ENCODE data around the gene HTR3D.
"Not testable (repeated sequence)": the region's sequence is repeated elsewhere in the genome, so short reads cannot be mapped to it uniquely, and the experiment has no call there.

The HTR3D gene, protein sequence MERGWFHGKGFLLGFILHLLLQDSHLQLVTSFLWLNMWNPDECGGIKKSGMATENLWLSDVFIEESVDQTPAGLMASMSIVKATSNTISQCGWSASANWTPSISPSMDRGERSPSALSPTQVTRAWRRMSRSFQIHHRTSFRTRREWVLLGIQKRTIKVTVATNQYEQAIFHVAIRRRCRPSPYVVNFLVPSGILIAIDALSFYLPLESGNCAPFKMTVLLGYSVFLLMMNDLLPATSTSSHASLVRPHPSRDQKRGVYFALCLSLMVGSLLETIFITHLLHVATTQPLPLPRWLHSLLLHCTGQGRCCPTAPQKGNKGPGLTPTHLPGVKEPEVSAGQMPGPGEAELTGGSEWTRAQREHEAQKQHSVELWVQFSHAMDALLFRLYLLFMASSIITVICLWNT

GRCh38 chr3:184031187-184031792, at the start of gene HTR3D:
HTR3D (plus strand) TSS chr3:184031742; CDS start chr3:184031742, 0 bp downstream.
- no peak for DNase-seq (ENCODE audit: low read depth)

- no peak for DNase-seq (ENCODE audit: low read depth)
Measured at GRCh38 chr3:183981990-183982644, 49.4 kb upstream of the HTR3D start.

DNA sequence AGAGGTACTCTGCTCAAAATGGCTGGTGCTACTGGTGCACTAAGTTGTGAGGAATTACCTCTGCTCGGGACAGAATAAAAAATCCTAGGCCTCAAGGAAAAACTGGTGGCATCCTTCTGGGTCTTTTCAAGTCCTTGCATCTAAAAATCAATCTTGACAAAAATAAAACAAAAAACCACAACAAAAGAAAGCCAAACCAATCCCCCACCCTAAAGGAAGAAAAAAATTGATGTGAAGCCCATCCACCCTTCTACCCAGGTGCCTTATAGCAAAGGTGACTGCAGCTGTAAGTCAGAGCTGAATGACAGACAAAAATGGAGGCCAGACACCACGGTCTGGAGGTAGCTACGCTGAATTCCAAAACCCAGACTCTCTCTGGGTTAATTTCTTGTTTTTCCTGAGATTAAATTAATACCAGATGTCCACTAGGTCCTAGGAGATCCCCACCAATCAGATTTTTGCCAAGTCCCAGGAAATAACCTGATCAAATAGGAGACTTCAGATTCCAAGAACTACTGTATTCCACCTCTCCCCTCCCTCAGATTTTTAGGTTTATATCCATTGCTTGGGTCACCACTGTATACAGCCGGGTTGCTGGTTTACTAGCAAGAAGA, 47.3 kb upstream of the HTR3D start:
- DNase-seq (ENCODE audit: low read depth), result no peak

GRCh38 chr3:183984749-183985729, 46.5 kb upstream of the HTR3D start:
- DNase-seq (ENCODE audit: low read depth), result no peak

DNA sequence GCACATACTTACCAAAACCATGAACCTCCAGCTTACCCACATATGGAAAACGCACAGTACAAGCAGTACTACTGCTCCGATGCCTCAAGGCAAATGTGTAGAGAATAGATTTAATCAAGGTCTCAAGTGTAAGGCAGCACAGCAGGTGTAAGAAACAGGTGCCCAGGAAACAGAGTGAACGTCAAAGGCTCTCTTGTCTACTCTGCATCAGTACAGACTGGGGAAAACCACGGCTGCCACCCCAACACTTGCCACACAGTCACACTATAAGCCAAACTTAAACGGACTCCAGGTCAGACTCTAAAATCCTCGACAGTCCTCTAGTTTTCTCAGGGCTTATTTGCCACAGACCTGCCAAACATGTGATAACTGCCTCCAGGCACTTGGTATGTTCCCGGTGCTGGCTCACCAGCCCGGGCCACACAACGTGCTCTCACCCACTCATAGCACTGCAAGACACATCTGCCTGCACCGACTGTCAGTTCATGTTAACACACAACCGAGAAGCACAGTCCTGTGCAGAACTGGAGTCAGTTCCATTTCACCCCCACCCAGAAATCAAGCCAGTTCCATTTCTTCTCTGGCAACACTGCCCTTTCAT, 44.4 kb upstream of the HTR3D start:
- no peak for DNase-seq (ENCODE audit: low read depth)

DNA sequence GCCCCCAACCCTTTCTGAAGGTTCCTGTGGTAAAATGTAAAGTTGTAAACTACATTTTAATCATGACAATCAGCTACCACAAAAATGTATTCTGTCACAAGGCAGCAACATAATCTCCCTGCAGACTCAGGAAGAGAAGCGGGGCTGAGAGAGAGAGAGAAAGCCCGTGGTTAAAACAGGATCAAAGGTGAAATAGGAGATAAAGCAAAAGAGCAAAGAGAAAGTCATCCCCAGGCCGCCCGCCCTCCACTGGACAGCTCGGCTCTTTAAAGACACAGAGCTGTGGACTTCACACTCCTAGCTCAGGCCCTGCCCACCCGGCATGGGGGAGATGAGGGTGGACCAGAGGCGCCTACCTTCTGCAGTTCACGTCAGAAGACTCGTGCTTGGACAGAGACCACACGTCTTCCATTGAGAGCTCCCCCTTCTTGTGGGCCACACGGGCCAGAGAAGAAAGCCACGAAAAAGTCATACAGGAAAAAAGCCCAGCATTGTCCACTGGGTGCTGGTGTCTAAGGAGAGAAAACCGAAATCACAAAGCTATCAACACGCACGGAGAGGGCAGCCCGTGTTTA, 43.2 kb upstream of the HTR3D start:
- DNase-seq (ENCODE audit: low read depth), result no peak

DNA sequence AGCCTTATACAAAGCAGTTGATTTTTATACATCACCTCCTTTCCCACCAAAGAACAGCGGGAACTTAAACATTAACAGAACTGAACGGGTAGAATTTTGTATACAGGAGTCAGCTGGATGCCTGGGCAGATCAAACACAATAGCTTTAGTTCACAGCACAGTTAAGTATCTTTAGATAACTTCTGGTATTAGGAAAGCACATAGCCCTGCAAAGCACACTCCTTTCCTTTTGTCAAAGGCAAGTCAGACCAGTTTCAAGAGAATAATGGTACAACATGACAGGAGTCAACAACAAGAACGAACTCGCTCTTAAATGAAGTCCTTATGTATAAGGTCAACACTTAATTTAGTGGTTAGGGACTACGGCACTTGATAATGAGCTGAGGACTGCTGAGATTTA, 40.1 kb upstream of the HTR3D start:
- DNase-seq (ENCODE audit: low read depth), result no peak

DNA sequence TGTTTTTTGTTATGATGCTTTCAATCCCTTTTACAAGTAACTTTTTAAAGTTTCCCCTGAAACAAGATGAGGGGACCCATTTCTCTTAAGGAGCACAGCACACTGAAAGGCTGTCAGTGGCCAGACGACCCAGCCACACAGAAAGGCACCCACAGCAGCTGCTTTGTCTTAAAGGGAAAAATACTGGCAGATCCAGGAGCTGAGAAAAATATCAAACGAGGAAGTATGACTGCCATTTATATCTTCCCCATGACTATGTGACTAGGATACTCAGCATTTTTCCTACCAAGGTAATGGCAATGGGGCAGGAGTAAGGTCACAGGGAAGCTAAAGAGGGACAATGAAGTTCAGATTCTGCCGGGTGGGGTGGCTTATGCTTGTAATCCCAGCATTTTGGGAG, 29.8 kb upstream of the HTR3D start:
- no peak for DNase-seq (ENCODE audit: low read depth)

DNA sequence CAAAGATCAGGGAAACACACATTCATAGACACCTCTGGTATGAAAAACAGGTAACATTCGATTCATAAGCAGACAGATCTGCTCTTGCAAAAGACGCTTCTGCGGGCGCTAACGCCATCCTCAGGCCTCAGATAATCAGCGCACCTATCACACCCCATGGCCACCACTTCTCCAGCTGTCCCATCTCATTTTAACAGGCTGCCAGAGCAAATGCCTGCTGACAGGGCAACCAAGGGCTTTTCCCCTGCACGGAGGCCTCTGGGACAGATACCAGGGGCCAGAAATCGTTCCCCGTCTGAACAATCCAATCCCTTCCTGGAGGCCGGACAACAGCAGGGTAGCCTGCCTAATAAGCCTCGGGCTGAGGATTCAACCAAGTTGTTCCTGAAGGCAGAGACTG, 29.1 kb upstream of the HTR3D start:
- no peak for DNase-seq (ENCODE audit: low read depth)

- no peak for DNase-seq (ENCODE audit: low read depth)
Measured at GRCh38 chr3:184003187-184003967, 28.2 kb upstream of the HTR3D start.

- no peak for DNase-seq (ENCODE audit: low read depth)
Measured at GRCh38 chr3:184004476-184004875, 27.1 kb upstream of the HTR3D start.

DNA sequence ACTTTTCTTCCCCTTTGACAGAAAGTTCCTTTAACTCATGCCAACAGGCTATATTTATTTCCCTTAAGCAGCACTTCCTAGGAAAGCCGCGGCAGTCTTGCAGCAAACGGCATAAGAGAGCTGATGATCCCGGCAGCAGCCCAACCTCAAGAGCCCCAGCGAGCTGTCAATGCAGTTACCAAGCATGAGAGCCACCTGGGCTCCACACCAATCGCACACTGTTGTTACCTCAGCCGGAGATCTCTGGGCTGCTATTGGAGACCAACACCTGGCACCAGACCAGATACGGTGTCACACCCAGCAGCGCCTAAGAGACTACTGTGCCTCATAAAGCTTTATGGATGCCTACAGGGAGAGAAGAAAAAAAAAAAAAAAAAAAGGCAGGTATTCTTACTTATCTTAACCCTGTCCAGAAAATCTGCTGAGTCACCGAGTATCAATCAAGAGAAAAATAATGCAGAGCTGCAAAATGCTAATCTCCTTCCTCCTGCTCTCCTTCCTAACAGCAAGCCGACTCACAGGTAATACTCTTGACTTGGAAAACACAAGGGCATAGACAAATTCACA, 25.5 kb upstream of the HTR3D start:
- DNase-seq (ENCODE audit: low read depth), result no peak

DNA sequence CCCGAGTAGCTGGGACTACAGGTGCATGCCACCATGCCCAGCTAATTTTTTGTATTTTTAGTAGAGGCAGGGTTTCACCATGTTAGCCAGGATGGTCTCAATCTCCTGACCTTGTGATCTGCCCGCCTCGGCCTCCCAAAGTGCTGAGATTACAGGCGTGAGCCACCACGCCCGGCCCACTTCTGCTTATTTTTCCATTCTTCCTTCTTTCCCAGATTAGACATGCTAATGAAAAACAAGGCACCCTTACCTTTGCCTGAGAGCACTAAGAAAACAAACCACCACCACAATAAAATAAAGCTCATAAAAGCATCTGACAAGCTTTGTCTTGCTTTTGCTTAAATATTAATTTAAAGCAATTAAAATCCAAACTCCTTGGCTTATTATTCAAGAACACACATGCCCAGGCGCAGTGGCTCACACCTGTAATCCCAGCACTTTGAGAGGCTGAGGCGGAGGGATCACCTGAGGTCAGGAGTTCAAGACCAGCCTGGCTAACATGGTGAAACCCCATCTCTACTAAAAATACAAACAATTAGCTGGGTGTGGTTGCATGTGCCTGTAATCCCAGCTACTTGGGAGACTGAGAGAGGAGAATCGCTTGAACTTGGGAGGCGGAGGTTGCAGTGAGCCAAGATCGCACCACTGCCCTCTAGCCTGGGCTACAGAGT, 24.3 kb upstream of the HTR3D start:
- not testable (repeated sequence) for DNase-seq (ENCODE audit: low read depth)

DNA sequence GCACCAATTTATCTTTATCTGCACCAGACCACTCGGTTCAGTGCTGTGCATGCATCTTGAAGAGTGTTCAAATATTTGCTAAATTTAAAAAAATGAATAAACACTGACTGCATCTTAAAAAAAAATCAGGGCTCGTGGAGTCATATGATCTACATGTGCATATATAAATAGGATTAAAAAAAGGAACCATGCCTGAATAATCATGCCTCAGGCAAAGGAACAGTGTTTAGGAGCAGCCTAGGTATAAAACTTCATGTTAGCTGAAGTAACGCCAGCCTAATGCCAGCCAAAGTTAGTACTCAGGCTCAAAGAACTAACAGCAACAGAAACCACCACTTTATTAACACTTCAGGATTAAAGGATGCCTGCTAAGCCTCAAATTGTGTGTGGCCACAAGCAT, 23.4 kb upstream of the HTR3D start:
- no peak for DNase-seq (ENCODE audit: low read depth)

DNA sequence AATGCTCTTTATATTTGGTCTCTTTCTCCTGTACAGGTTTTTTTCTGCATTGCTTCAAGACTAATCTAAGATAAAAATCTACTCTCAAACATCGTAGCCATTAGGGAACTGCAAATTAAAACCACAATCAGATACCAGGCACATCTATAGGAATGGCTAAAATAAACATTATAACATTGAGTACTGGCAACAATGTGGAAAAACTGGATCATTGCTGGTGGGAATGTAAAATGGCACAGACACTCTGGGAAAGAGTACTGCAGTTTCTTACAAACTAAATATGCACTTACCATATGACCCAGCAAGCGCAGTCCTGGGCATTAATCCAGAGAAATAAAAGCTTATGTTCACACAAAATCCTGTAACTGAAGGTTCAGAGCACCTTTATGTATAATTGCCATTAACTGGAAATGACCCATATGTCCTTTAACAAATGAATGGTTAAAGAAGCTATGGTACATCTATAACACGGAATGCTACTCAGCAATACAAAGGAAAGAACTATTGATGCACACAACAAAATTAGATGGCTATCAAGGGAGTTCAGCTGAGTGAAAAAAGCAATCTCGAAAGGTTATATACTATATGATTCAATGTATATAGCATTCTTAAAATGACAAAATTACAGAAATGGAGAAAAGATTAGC, 20.2 kb upstream of the HTR3D start:
- no peak for DNase-seq (ENCODE audit: low read depth)

DNA sequence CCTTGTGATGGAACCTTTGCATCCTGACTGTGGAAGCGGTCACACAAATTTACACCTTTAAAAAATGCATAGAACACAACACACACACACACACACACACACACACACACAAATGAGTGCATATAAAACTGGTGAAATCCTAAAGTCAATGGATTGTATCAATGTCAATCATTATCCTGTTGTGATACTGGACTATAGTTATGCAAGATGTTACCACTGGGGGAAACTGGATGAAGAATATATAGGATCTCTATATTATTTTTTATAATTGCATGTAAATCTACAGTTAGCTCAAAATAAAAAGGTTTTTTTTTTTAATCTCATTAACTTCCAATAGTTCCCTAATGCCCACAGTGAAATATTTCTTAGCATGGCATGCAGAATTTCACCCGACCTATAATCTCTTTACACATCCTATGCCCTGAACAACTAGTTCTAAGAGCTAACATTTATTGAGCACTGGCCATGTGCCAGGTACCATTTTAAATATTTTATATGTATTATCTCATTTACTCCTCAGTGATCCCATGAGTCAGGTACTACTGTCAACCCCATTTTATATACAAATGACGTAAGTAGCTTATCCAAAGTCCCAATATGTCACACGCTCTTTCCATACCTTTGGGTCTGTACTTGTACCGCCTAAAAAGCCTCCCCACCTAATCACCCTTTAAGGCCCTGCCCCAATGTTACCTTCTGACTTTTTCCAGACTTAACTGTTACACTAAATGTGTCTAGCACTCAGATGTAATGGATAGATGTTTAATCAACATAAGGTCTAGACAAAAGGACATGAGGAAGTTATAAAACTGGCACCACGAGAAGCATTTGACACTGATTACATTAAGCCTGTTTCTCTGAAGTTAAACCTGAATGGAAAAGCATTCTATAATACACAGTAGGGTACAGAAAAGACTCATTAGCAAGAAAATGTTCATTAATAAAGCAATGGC, 19.3 kb upstream of the HTR3D start:
- no peak for DNase-seq (ENCODE audit: low read depth)

DNA sequence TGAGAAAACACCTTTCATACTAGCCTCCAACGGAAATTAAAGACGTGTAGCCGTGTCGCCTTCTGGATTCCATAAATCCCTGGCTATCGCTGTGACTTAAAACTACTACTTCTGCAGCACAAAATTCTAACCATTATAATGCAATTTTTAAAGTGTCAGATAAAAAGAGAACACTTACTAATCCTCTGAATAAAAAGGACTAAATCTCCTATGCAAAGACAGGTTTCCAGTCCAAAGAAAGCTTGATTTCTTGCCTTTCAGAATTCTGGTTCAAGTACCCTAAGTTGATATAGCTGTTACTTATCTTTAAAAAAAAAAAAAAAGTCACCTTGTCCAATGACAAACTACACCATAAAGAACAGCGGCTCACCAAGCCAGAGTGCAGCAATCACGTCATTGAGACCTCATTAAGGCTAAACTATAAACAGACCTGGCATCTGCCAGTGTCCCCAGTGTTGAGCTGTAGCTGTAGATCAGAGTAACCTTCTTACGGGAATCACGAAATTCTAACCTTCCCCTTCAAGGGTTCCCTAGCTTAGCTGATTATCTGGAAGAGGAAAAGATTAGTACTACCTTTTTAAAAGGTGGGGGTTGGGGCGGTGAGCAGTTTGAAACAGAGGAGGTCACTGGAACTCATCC, 16.0 kb upstream of the HTR3D start:
- DNase-seq (ENCODE audit: low read depth), result no peak
